ENCODE data around the gene GALNT16.

DNA sequence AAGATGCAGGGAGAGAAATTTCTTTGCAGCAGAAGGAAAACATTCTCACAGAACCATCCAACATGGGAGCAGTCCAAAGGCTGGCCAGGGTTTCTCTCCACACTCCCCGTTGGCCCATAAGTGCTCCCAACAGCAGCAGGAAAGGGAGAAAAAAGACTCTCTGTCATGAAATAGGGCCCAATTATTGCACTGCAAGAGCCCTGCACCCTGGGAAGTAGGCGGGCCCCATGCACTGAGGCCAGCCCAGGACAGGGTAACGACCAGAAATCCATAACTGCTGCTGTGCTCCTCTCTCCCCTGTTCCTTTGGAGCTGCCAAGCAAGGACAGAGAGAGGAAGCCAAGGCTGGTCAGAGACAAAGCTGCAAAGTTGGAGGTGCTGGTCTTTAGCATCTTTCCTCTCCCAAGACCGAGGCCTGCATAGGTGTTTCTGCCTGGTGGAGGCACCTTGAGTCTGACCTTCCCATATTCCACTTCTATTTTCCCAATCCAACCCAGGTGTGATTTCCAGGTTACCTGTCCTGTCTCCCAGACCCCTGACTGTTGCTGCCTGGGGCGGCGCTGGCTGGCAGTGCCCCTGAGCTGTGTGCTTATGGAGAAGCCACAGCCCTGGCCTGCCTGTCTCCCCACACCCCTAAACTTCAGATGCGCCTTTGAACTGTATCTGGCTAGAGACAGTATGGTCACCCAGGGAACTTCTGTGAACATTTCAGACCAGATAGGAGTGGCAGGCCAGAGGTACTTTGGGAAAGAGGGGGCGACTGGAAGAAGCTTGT is 6.8 kb downstream of the GALNT16 start:
- TF ChIP-seq POLR2AphosphoS5 (IDR thresholded peaks at IDR 0.05; ENCODE audit: insufficient read depth, low read depth, low read length) = no peak
- TF ChIP-seq CTCF (IDR thresholded peaks at IDR 0.05; ENCODE audit: extremely low read depth in 1 of 2, insufficient read depth in 1 of 2, low read depth in 1 of 2, low read length in 2 of 2) = no peak
- TF ChIP-seq POLR2A (IDR thresholded peaks at IDR 0.05; ENCODE audit: low read depth, low read length) = no peak
- TF ChIP-seq, protein P1, sequence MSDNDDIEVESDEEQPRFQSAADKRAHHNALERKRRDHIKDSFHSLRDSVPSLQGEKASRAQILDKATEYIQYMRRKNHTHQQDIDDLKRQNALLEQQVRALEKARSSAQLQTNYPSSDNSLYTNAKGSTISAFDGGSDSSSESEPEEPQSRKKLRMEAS (IDR thresholded peaks at IDR 0.05; ENCODE audit: insufficient read depth, insufficient read length) = no peak
- TF ChIP-seq EZH2 (IDR thresholded peaks at IDR 0.05; ENCODE audit: borderline replicate concordance, low read depth, low read length, severe bottlenecking) = no peak

Data from endothelial cell of umbilical vein (primary cell).